Adipose tissue (tissue), 3 donors: ENCODE results near the gene HUS1B. TPM values are rescaled to one million over a fixed set of nuclear protein-coding genes. Genes with fewer than 3 reads are reported as not detected.
"Not testable (repeated sequence)": the region's sequence is repeated elsewhere in the genome, so short reads cannot be mapped to it uniquely, and the experiment has no call there.

ENCODE experiments used
- H3K27ac ChIP-seq: one replicate; pipeline ENCODE4 v1.5.1; 2013; ENCODE audit warnings: low read depth, low read length
- WGBS, 3 donors: extraction: QIAGEN DNeasy Blood & Tissue Kit; methylation state at CpG; one replicate each; pipeline ENCODE4 v1.1.7; 2013; 5-methylcytosine and 5-hydroxymethylcytosine counted together
- polyA plus RNA-seq, 3 donors: library from polyadenylated mRNA; stranded (reverse); fragments of 200-250 nt; gene quantifications; one replicate each; pipeline ENCODE4 v1.2.3, GENCODE V29; 2013
- donor health status: healthy with polysubstance abuse.
- donor health status: Bipolar disorder and iron deficiency.
- donor health status: healthy.

HUS1B gene
- under 1 TPM; 0.09 to 0.64 (median 0.56) TPM for polyA plus RNA-seq

GRCh38 chr6:656460-657252, at the start of gene HUS1B:
Gene HUS1B, minus strand, starts transcription at chr6:657100. Its CDS starts 156 bp downstream, at chr6:656944.
- 96 to 98% (median 97%) methylated on average over 73 of the region's 73 CpGs for WGBS, 3 donors
- H3K27ac ChIP-seq: no peak within 1 kb of the TSS

- no peak overlapping the region for H3K27ac ChIP-seq
- 89 to 92% (median 90%) methylated on average over 6 of the region's 6 CpGs for WGBS, 3 donors
Measured at GRCh38 chr6:706146-706545, 49.2 kb upstream of the HUS1B start.

GRCh38 chr6:705047-705446, 48.1 kb upstream of the HUS1B start:
- H3K27ac ChIP-seq: no peak overlapping the region
- 34 to 63% (median 60%) methylated on average over 4 of the region's 4 CpGs for WGBS, 3 donors

- 81 to 87% (median 84%) methylated on average over 6 of the region's 6 CpGs for WGBS, 3 donors
Measured at GRCh38 chr6:704046-704445, 47.1 kb upstream of the HUS1B start.

GRCh38 chr6:703552-703951, 46.7 kb upstream of the HUS1B start:
- WGBS, 3 donors: 81 to 86% (median 83%) methylated on average over 3 of the region's 3 CpGs
- no peak overlapping the region for H3K27ac ChIP-seq

More at GRCh38 chr6:704046-704445, 47.1 kb upstream of the HUS1B start:
- no peak overlapping the region for H3K27ac ChIP-seq

- H3K27ac ChIP-seq: no peak overlapping the region
- WGBS, 3 donors: 67 to 71% (median 69%) methylated on average over 11 of the region's 11 CpGs
Measured at GRCh38 chr6:701700-702479, 45.0 kb upstream of the HUS1B start.

GRCh38 chr6:701215-701614, 44.3 kb upstream of the HUS1B start:
- 70 to 78% (median 77%) methylated on average over 4 of the region's 4 CpGs for WGBS, 3 donors
- no peak overlapping the region for H3K27ac ChIP-seq

- 89 to 94% (median 91%) methylated on average over 3 of the region's 3 CpGs for WGBS, 3 donors
Measured at GRCh38 chr6:700490-700889, 43.6 kb upstream of the HUS1B start.

GRCh38 chr6:699319-699718, 42.4 kb upstream of the HUS1B start:
- WGBS, 3 donors: 57 to 69% (median 63%) methylated on average over 6 of the region's 6 CpGs
- no peak overlapping the region for H3K27ac ChIP-seq

More at GRCh38 chr6:700490-700889, 43.6 kb upstream of the HUS1B start:
- no peak overlapping the region for H3K27ac ChIP-seq

GRCh38 chr6:694431-695126, 37.7 kb upstream of the HUS1B start:
- 95 to 97% (median 96%) methylated on average over 39 to 40 of the region's 40 CpGs for WGBS, 3 donors
- H3K27ac ChIP-seq: not testable (repeated sequence)

- 77 to 91% (median 90%) methylated on average over 11 to 12 of the region's 12 CpGs for WGBS, 3 donors
- H3K27ac ChIP-seq: no peak overlapping the region
Measured at GRCh38 chr6:693723-694009, 36.8 kb upstream of the HUS1B start.

- H3K27ac ChIP-seq: peak within 1 kb of the TSS; percentile 23
- 1% methylated on average over 47 to 63 of the region's 63 CpGs for WGBS, 3 donors
Measured at GRCh38 chr6:692858-693722, 36.2 kb upstream of the HUS1B start, which contains the start of gene EXOC2. Gene EXOC2, minus strand, starts transcription at chr6:693139. Its CDS starts 55,321 bp downstream, at chr6:637818.

GRCh38 chr6:692356-692851, 35.5 kb upstream of the HUS1B start:
- H3K27ac ChIP-seq: peak overlapping the region; percentile 23
- 1% methylated on average over 38 to 45 of the region's 45 CpGs for WGBS, 3 donors

- WGBS, 3 donors: 47 to 64% (median 48%) methylated on average over 2 of the region's 2 CpGs
- no peak overlapping the region for H3K27ac ChIP-seq
Measured at GRCh38 chr6:689223-689622, 32.3 kb upstream of the HUS1B start.

- no peak overlapping the region for H3K27ac ChIP-seq
- WGBS, 3 donors: 80 to 87% (median 87%) methylated on average over 3 of the region's 3 CpGs
Measured at GRCh38 chr6:686497-686896, 29.6 kb upstream of the HUS1B start.

GRCh38 chr6:684831-685636, 28.1 kb upstream of the HUS1B start:
- whole genome bisulfite sequencing, 3 donors: 86 to 92% (median 88%) methylated on average over 6 of the region's 6 CpGs
- no peak overlapping the region for H3K27ac ChIP-seq

- 45 to 58% (median 45%) methylated on average over 15 of the region's 15 CpGs for WGBS, 3 donors
- H3K27ac ChIP-seq: no peak overlapping the region
Measured at GRCh38 chr6:683742-684440, 27.0 kb upstream of the HUS1B start.
